NCI-H345 treated with DMSO at 0.1 percent for 48 hours (cell line): ENCODE data around the gene CACNG3.
"Not testable (repeated sequence)": the region's sequence is repeated elsewhere in the genome, so short reads cannot be mapped to it uniquely, and the experiment has no call there.

Experiments used
- DNase-seq: peaks from one replicate; lab custom pipeline; 2025; ENCODE audit not compliant: unreplicated experiment; lab: John Stamatoyannopoulos, UW

Gene CACNG3

DNA sequence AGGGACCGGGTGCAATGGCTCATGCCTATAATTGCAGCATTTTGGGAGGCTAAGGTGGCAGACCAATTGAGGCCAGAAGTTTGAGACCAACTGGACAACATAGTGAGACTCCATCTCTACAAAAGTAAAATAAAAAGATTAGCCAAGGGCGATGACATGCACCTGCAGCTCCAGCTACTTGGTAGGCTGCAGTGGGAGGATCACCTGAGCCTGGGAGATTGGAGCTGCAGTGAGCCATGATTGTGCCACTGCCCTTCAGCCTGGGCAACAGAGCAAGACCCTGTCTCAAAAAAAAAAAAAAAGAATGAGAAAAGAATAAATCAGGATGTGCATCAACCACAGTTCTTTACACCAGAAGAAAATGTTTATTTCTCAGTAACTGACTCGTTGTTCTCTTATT, 76.0 kb downstream of the CACNG3 start:
- DNase-seq = no peak

DNA sequence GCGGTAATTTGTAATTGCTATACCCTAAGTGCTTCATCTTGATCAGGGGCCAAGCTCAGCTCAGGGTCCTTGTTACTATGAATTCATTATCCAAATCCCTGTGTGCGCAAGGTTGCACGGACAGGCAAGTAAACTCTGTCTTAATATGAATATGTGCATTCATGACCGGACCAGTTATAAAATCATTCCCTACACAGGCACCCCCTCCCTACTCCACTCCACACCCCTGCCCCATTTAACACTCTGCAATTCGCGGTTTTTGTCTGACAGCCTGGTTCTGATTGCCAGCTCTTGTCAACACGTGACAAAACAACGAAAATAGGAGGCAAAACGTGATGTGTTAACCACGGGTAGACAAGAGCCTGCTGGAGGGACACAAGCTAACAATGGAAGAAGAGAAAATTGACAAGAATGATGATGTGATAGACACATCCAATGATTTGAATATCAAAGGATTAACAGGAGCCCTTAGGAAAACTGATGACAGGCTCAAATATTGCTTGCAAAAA, 76.5 kb downstream of the CACNG3 start:
- DNase-seq = no peak

DNA sequence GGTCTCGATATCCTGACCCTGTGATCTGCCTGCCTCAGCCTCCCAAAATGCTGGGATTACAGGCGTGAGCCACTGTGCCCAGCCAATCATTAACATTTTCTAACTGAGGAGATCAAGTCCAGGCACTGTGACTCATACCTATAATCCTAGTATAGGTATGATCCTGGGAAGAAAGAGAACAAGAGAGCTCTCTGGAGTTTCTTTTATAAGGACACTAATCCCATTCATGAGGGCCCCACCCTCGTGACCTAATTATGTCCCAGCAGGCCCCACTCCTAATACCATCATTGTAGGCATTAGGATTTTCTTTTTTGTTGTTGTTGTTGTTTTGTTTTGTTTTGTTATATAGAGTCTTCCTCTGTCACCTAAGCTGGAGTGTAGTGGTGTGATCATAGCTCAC, 80.4 kb downstream of the CACNG3 start:
- no peak for DNase-seq

DNA sequence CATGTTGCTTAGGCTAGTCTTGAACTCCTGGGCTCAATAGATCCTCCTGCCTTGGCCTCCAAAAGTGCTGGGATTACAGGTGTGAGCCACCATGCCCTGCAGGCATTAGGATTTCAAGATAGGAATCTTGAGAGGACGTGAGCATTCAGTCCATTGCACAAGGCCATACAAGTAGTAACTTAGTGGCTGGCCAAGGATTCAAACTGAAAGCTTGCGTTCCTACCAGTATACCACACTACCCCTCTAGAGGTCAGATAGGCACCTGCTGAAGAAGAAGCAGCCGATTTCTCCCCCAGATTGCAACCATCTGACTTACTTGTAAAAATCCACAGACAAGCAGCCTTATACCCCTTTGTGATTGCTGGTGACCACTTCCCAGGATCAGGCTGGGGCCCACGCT, 80.9 kb downstream of the CACNG3 start:
- DNase-seq = no peak

DNA sequence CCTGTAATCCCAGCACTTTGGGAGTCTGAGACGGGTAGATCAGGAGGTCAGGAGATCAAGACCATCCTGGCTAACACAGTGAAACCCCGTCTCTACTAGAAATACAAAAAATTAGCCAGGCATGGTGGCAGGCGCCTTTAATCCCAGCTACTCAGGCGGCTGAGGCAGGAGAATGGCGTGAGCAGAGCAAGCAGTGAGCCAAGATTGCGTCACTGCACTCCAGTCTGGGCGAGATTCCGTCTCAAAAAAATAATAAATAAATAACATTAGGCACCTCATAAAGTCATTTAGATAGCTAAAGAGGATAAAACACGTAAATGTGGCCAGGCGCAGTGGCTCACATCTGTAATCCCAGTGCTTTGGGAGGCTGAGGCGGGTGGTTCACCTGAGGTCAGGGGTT, 87.7 kb downstream of the CACNG3 start:
- DNase-seq = not testable (repeated sequence)

DNA sequence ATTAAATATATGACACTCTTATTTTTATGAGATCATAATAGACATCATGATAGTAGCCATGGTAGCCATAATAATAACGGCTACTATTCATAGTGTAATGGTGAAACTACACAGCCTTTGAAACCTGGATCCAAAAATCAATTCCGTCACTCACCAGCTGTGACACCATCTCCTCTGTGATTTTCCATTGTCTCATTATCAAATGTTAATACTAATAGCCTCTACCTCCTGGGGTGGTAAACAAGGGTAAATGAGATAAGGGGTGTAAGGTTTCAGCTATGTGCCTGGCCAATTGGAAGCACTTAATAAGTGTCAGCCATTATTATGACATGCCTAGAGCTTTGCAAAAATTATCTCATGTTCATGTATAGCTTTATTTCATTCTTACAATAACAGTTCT, 88.6 kb downstream of the CACNG3 start:
- no peak for DNase-seq

DNA sequence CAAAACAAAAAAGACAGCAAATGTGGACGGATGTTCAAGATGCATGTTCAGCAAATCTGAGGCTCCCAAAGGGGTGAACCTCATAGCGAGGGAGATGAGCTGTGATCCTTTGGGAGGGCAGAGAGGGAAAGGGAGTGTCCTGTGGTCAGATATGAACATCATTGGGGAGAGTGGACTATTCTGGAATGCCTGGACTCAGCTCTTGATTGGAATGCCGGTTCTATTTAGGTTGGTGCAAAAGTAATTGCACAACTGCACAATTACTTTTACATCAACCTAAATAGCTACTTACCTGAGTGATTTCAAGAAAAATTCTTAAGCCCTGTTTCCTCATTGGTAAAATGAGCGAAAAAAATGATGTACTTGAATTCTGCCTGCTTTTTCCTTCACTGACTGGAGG, 89.6 kb downstream of the CACNG3 start:
- no peak for DNase-seq

DNA sequence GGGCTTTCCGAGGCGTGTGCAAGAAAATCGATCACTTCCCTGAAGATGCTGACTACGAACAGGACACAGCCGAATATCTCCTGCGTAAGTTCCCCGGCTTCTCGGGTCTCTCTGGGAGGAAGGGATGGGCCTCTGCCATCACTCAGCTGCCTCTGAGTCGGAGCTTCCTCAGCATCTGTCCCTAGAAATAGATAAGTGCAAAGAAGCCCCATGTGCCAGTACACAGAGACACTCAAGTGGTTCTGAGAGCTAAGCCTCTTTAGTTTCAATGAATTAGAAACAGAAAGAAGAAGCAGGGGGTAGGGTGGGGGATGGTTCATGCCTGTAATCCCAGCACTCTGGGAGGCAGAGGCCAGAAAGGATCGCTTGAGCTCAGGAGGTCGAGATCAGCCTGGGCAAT, 90.6 kb downstream of the CACNG3 start:
- no peak for DNase-seq

DNA sequence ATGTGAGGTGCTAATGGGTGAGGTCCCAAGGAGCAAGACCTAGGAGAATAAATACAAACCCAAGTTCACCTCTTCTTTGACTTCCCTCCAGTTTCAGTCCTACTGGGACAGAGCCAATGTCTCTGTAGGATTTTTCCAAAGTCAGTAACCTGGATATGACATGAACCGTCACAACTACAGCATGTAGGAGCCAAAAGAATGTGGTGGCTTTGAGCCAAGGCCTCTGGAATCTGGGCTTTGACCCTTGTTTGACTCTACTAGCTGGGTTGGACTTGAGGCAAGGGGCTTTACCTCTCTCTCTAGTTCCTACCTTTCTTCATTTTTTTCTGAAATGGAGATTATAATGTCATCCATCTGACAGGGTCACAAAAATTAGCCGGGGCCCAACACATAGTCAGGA, 91.4 kb downstream of the CACNG3 start:
- no peak for DNase-seq

DNA sequence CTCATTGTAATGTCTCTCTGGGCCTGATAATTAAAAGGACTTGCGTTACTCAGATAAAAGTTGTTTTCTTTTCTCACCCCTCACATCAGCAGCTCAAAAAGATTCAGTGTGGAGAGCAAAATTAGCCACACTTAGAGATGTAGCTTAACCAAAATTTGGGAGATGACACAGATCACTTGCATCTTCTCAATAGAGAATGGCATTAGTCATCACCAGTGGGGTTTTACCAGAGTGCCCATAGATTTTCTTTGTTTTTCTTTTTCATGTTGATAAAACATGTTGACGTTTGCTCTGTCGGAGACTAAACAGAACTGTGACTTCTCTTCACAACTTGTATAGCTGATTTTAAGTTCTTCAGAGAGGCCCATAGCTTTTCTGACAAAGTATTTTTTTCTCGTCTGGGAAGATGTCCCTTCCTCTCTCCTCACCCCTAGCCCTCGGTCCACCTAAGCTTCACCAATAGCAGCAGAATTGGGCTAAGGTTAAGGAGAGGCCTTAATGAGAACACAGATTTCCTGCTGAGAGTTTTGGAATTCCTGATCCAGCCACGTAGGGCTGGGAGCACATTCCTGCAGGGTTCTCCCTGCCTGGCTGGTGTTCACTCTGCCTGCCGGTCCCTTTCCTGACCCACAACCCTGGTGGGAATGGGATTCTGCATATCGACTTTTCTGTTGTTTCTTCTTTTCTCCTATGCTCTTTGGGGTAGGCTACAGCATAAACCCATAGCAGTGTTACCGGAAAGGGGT, 92.6 kb downstream of the CACNG3 start:
- no peak for DNase-seq

DNA sequence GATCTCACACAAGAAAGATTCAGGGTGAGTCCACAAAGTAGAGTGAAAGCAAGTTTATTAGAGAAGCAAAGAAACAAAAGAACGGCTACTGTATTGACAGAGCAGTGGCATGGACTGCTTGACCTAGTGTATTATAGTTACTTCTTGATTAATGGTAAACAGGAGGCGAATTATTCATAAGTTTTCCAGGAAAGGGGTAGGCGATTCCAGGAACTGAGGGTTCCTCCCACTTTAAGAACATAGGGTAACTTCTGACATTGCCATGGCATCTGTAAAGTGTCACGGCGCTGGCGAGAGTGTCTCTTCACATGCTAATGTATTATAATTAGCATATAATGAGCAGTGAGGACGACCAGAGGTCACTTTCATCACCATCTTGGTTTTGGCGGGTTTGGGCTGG, 93.2 kb downstream of the CACNG3 start:
- no peak for DNase-seq

DNA sequence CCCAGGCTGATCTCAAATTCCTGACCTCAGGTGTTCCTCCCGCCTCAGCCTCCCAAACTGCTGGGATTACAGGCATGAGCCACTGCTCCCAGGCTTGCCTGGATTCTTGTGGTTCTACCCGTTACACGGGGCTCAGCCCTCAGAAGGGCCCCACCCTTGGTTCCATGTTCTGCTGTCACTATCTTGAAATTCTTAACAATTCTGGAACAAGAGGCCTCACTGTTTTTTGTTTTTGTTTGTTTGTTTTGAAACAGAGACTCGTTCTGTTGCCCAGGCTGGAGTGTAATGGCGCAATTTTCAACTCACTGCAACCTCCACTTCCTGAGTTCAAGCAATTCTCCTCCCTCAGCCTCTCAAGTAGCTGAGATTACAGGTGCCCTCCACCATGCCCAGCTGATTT, 96.6 kb downstream of the CACNG3 start:
- DNase-seq = no peak

DNA sequence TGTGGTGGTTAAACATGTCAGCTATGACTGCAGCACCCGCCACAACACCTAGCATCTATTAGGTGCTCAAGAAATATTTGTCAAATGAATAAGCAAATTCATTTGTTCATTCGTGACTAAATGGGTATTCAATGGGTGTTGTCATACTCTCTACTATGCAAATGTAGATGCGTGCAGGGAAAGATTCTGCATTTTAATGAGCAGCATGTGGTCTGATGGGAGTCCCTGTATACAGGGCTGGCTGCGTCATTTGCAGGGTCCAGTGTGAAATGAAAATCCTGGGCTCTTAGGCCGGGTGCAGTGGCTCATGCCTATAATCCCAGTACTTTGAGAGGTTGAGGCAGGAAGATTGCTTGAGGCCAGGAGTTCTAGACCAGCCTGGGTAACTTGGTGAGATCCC, 97.5 kb downstream of the CACNG3 start:
- DNase-seq = no peak

DNA sequence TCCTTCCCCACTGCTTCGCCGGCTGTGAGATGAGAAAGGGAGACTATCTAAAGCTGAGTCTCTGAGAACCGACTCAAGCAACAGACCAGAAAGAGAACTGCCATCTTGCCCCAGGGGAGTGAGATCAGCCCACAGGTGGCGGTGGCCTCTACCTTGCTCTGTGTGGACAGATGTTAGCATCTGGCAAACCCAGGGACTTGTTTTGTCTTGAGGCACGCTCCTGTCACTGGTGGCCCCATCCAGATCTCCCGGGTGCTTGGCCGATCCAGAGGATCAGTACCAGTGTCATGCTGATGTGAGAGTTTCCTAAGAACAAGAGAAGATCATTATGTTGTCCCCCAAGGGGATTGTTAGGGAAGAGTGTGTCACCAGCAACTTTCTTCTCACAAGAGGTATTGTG, 101.4 kb downstream of the CACNG3 start:
- no peak for DNase-seq

DNA sequence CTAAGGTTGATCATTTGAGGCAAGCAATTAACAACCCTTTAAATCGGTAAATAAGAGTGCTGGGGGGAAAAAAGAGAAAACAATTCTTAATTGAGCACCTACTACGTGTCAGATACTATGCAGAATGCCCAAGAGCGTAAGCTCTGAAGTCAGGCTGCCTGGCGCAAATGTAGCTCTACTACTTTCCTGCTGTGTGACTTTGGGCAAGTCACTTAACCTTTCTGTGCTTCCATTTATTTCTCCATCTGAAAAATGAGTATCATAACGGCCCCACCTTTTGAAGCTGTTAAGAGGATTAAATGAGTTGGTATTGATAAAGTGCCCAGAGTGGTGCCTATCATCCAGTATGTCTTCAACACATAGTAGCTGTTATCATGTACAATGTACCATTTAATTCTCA, 102.0 kb downstream of the CACNG3 start:
- no peak for DNase-seq

DNA sequence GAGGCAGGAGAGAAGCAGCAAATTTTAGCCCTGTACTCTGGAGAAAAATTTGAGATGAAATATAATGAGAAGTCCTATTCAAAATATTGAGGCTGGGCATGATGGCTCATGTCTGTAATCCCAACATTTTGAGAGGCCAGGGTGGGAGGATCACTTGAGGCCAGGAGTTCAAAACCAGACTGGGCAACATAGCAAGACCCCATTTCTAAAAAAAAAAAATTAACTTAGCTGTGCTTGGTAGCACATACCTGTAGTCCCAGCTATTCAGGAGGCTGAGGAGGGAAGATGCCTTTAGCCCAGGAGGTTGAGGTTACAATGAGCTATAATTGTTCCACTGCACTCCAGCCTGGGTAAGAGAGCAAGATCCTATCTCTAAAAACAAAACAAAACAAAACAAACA, 103.4 kb downstream of the CACNG3 start:
- DNase-seq = no peak

DNA sequence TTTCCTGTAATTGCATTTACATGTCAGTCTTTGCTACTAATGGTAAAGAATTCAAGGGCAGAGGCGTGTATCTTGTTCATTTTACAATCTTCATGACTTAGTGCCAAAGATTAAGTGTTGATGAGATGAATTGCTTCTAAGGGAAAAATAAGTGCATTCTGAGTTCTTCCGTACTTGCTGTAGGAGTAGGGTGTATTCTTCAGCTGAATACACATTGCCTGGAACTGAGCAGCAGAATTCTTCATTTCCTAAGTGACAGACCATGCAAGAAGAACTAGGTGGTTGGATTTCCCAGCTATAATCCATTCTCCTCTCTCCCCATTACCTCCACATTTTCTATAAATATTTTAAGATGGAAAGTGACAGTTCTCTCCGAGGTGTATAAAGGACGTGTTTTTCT, 104.8 kb downstream of the CACNG3 start:
- no peak for DNase-seq

DNA sequence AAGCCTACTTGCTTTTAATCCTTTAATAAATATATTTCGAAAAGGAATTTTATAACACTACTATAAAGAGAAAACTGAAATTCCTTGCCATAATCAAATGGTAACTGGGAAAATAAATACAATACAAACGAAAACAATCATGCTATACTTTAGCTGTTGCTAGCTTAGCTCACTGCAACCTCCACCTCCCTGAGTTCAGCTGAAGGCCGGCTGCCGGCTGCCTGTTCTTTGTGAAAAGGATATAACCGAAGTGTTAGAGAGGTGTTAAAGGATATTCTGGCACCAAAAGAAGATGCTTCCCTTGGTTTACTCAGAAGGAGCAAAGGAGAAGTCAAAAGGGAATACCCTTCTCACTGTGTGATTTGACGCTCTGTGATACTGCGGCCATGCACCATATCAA, 108.5 kb downstream of the CACNG3 start:
- DNase-seq = no peak

DNA sequence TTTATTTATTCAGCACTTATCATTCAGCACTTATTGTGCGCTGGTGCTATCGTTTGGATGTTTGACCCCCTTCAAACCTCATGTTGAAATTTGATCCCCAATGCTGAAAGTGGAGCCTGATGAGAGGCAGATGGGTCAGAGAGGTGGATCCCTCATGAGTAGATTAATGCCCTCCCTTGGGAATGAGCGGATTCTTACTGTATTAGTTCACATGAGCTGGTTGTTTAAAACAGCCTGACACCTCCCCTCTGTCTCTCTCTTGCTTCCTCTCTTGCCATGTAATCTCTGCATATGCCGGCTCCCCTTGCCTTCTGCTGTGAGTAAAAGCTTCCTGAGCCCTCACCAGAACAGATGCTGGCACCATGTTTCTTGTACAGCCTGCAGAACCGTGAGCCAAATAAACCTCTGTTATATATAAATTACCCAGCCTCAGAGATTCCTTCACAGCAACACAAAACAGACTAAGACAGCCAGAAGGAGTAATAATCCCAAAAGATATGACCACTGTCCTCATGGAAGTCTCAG, 111.1 kb downstream of the CACNG3 start:
- DNase-seq = no peak

DNA sequence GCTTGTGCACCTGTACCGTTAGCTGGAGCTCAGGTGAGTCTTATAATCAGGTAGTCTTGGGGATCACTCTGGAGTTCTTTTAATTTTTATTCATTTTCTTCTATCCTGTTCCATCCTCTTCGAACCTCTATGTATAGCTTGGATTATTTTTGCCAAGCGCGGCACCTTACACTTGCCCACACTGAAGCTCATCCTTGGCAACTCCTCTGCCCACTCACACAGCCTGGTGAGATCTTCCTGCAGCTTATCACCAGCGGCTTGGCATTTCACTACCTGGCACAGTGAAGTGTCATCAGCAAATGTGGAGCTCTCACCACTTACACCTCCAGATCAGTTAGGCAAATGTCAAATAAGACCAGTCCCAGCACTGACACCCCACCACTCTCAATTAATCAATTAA, 116.7 kb downstream of the CACNG3 start:
- no peak for DNase-seq

DNA sequence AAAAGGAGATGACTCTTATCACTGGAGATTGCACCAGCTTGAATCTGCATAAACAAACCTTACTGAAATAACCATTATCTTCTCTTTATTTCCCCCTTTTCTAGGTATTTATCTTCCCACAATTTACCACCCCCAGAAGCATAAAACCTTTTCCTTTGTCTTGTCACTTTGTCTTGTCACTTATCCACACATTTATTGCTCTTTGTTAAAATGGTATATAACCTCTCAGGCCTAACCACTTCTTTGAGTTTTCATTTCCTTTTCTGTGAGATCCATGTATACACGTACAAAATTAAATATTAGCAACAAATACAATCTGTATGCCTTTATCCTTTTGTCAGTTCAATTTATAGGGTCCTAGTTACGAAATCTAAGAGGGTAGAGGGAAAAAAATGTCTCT, 122.9 kb downstream of the CACNG3 start:
- DNase-seq = no peak

DNA sequence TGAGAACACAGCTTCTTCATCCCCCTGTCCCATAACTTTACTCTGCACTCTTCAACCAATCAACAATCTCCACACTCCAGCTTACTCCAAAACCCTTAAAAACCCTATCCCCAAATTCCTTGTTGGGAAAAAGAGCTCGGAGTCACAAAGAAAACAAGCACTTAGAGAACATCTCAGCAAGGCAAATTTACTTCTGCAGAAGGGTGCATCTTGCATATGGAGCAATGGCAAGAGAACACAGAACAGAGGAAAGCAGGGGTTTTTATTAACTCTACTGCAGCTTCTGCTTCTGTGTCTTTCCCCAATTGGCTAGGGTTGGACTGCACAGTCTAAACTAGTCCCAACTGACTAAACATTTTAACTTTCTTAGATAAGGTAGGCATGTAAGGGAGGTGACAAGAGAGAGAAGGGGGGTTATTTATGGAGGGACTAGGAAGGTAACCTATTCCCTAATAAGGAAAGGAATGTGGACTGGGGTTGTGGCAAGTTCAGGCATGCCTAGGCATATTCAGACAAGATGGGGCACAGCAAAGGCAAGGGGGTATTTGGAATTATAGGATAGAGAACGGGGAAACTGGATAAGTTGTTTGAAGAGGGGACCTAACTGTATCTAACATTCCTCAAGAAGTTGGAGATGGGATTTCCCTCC, 125.5 kb downstream of the CACNG3 start:
- DNase-seq = no peak
